DOHH2 (cell line): ENCODE measurements around the gene ITIH2.

ENCODE experiments used
- CTCF ChIP-seq: fragments of 200-600 bp; sonication (generic); IDR thresholded peaks from one replicate; pipeline ENCODE4 v1.5.1; 2014; ENCODE audit warnings: antibody characterized with exemption, mild to moderate bottlenecking, low read depth, low read length; ENCODE audit not compliant: poor library complexity, severe bottlenecking
- EZH2phosphoT487 ChIP-seq: fragments of 200-600 bp; sonication (generic); IDR thresholded peaks from 2 replicates; pipeline ENCODE4 v1.6.1; 2017; ENCODE audit warnings: borderline replicate concordance, mild to moderate bottlenecking, antibody characterized with exemption, low read length, moderate library complexity, mixed read lengths

DNA sequence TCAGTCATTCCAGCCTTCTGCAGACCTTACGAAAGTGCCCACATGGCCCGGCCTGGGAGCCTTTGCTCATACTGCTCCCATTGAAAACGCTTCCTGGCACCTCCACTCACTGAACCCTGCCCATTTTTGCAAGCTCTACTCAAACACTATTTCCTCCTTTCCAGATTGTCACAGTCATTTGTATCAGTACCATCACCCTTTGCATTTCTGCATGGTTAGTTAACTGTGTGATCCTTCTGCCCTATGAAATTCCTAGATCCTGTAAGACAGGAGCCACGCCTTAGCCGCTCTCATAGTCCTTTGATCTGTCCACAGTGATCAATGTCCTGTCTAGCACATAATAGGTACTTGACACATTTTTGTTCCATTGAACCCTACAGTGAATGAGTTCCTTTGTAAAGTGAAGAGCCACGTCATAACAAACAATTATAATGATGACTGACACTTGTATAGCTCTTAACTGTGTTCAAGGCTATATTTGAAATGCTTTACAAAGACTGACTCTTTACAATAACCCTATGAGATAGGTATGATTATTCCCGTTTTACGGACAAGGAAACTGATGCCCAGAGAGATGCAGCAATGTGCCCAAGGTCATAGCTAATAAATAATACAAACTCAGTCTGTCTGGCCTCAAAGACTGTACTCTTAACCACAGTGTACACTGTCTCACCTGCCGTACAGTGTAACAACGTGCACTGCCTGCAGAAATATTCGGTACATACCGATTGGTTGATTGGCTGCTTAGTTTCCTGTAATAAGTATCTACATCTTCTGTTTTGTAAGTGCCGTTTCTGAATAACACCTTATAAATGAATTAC lies 16.6 kb upstream of the ITIH2 start:
- TF ChIP-seq CTCF: no peak
- TF ChIP-seq EZH2phosphoT487: no peak
